Bone marrow (tissue), 2 donors: Measurements from ENCODE around the gene HDAC6.
"Not testable (repeated sequence)": the region's sequence is repeated elsewhere in the genome, so short reads cannot be mapped to it uniquely, and the experiment has no call there.

ENCODE experiments used
- DNase-seq, 2 donors: peaks; one replicate each; lab custom pipeline; 2025; lab: John Stamatoyannopoulos, UW

The HDAC6 gene

GRCh38 chrX:48789366-48790220 lies 12.3 kb upstream of the HDAC6 start:
- no peak for DNase-seq

GRCh38 chrX:48790477-48790876 lies 11.4 kb upstream of the HDAC6 start:
- no peak for DNase-seq

GRCh38 chrX:48791063-48791820 lies 10.6 kb upstream of the HDAC6 start:
- DNase-seq, result no peak

- no peak for DNase-seq
Measured at GRCh38 chrX:48792219-48792618, 9.6 kb upstream of the HDAC6 start.

GRCh38 chrX:48793935-48794334 lies 7.9 kb upstream of the HDAC6 start:
- DNase-seq, result no peak

- DNase-seq, result no peak
Measured at GRCh38 chrX:48794340-48794910, 7.4 kb upstream of the HDAC6 start.

GRCh38 chrX:48794911-48795515 lies 6.9 kb upstream of the HDAC6 start:
- no peak for DNase-seq

GRCh38 chrX:48798318-48798717 lies 3.5 kb upstream of the HDAC6 start:
- DNase-seq, result no peak

GRCh38 chrX:48800574-48801279 lies 1.1 kb upstream of the HDAC6 start:
- DNase-seq, result peak in 1 of 2 donors; percentile 47

GRCh38 chrX:48802089-48802904 lies 430 bp downstream of the HDAC6 start:
- DNase-seq, result peak; percentile 35 to 79

GRCh38 chrX:48802905-48803200 lies 986 bp downstream of the HDAC6 start:
- no peak for DNase-seq

- DNase-seq, result no peak
Measured at GRCh38 chrX:48806081-48806480, 4.2 kb downstream of the HDAC6 start.

- no peak for DNase-seq
Measured at GRCh38 chrX:48813644-48814043, 11.8 kb downstream of the HDAC6 start.

GRCh38 chrX:48814722-48815121 lies 12.9 kb downstream of the HDAC6 start:
- DNase-seq, result no peak

- no peak for DNase-seq
Measured at GRCh38 chrX:48815266-48815665, 13.4 kb downstream of the HDAC6 start.

- no peak for DNase-seq
Measured at GRCh38 chrX:48816014-48816810, 14.3 kb downstream of the HDAC6 start.

- no peak for DNase-seq
Measured at GRCh38 chrX:48818098-48818497, 16.2 kb downstream of the HDAC6 start.

GRCh38 chrX:48818866-48819265 lies 17.0 kb downstream of the HDAC6 start:
- DNase-seq, result no peak

- DNase-seq, result not testable (repeated sequence)
Measured at GRCh38 chrX:48819394-48819793, 17.5 kb downstream of the HDAC6 start.

GRCh38 chrX:48823053-48823452 lies 21.2 kb downstream of the HDAC6 start:
- no peak for DNase-seq
